ENCODE data around the gene XPR1. TPM values are rescaled to one million over a fixed set of nuclear protein-coding genes. Genes with fewer than 3 reads are reported as not detected.

The XPR1 gene
- total and polyA plus RNA-seq, 10 of the 15 experiments (the other 5 are each of a cell fraction or from before 2014, with no cell fraction given) = 1.1 to 33.9 (median 11.3) TPM

GRCh38 chr1:180779584-180779983, 147.8 kb downstream of the XPR1 start:
- no peak for ATAC-seq
- ChIA-PET CTCF (interaction anchor here (1.0 to 2.3 kb wide), 2 partner anchors 77 to 144 kb away, joined by 5 to 10 read pairs; no protein-coding TSS in a partner anchor), RAD21 (ENCODE audit: unreplicated experiment) (no interaction called here), SMC1A (ENCODE audit: uncharacterized antibody, unreplicated experiment) (interaction anchor here (1.0 kb wide), 1 partner anchor 16 kb away, joined by 3 read pairs; no protein-coding TSS in a partner anchor), POLR2A (no interaction called here)
- Histone ChIP-seq H3K9me3 (replicated peaks; ENCODE audit: control insufficient read depth, insufficient read depth, low read length) (no peaks in the 10 kb centered on the region), H3K36me3 (ENCODE audit: control insufficient read depth in 2 of 2, insufficient read depth in 2 of 2, low read length in 1 of 2) (no peaks in the 10 kb centered on the region), H3K4me1 (ENCODE audit: control insufficient read depth, insufficient read depth, low read length) (no peaks in the 10 kb centered on the region), H3K79me2 (ENCODE audit: control insufficient read depth, insufficient read depth, low read length) (no peaks in the 10 kb centered on the region), H3K4me3 (no peak overlapping the region), H3K27me3 (replicated peaks in 1 of 2; ENCODE audit: control insufficient read depth in 2 of 2, insufficient read depth in 2 of 2, low read length in 1 of 2) (no peaks in the 10 kb centered on the region), H4K20me1 (ENCODE audit: control insufficient read depth, insufficient read depth) (no peaks in the 10 kb centered on the region), H2AFZ (ENCODE audit: control insufficient read depth, low read depth, low read length) (no peak overlapping the region), H3K27ac (ENCODE audit: control insufficient read depth, insufficient read depth) (no peak overlapping the region), H3K9ac (ENCODE audit: control insufficient read depth, insufficient read depth, low read length) (no peak overlapping the region), H3K4me2 (ENCODE audit: control insufficient read depth, insufficient read depth) (no peak overlapping the region)
- intact Hi-C loops (cut with micrococcal nuclease; ENCODE audit: unreplicated experiment) = loop anchor here (2.0 to 5.0 kb wide), 3 partner anchors 83 to 247 kb away; partner anchors contain the start of gene XPR1
- WGBS (ENCODE audit: insufficient coverage, insufficient replicate concordance, low lambda C conversion rate, missing lambda C conversion rate) = 75% methylated on average over 3 of the region's 3 CpGs
- no peak for FAIRE-seq
- no TSS peak for BruUV-seq (replicated peaks)
- TF ChIP-seq, protein P1, sequence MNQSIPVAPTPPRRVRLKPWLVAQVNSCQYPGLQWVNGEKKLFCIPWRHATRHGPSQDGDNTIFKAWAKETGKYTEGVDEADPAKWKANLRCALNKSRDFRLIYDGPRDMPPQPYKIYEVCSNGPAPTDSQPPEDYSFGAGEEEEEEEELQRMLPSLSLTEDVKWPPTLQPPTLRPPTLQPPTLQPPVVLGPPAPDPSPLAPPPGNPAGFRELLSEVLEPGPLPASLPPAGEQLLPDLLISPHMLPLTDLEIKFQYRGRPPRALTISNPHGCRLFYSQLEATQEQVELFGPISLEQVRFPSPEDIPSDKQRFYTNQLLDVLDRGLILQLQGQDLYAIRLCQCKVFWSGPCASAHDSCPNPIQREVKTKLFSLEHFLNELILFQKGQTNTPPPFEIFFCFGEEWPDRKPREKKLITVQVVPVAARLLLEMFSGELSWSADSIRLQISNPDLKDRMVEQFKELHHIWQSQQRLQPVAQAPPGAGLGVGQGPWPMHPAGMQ (IDR thresholded peaks at IDR 0.05; ENCODE audit: borderline replicate concordance) = no peak
- in situ Hi-C loops (cut with MboI) = no loop called here
- no peak for DNase-seq (ENCODE audit: low read depth, low spot score)

DNA sequence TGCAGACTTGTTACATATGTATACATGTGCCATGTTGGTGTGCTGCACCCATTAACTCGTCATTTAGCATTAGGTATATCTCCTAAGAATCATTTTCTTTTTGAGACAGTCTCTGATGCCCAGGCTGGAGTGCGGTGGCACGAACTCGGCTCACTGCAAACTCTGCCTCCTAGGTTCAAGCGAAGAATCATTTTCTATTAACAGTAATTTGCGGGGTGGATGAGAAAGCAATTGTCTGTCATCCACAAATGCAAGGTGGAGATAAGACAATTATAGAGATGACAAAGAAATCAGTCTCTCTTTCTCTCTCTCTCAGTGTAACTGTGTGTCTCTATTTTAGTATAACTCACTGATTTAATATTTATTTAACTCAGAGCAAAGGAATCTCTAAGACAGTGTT, 149.9 kb downstream of the XPR1 start:
- Histone ChIP-seq H2AFZ (ENCODE audit: control insufficient read depth, low read depth, low read length) (no peak overlapping the region), H3K4me1 (ENCODE audit: control insufficient read depth, insufficient read depth, low read length) (no peaks in the 10 kb centered on the region), H4K20me1 (ENCODE audit: control insufficient read depth, insufficient read depth) (no peaks in the 10 kb centered on the region), H3K9ac (ENCODE audit: control insufficient read depth, insufficient read depth, low read length) (no peak overlapping the region), H3K9me3 (replicated peaks; ENCODE audit: control insufficient read depth, insufficient read depth, low read length) (no peaks in the 10 kb centered on the region), H3K27me3 (replicated peaks in 1 of 2; ENCODE audit: control insufficient read depth in 2 of 2, insufficient read depth in 2 of 2, low read length in 1 of 2) (no peaks in the 10 kb centered on the region), H3K27ac (ENCODE audit: control insufficient read depth, insufficient read depth) (no peak overlapping the region), H3K4me3 (no peak overlapping the region), H3K36me3 (ENCODE audit: control insufficient read depth in 2 of 2, insufficient read depth in 2 of 2, low read length in 1 of 2) (no peaks in the 10 kb centered on the region), H3K4me2 (ENCODE audit: control insufficient read depth, insufficient read depth) (no peak overlapping the region), H3K79me2 (ENCODE audit: control insufficient read depth, insufficient read depth, low read length) (no peaks in the 10 kb centered on the region)
- ATAC-seq (no peak), FAIRE-seq (no peak), DNase-seq (ENCODE audit: low read depth, low spot score) (no peak)
- 98% methylated on average over 6 of the region's 6 CpGs for WGBS (ENCODE audit: insufficient coverage, insufficient replicate concordance, low lambda C conversion rate, missing lambda C conversion rate)
- ChIA-PET POLR2A (no interaction called here), CTCF (no interaction called here), RAD21 (ENCODE audit: unreplicated experiment) (no interaction called here), SMC1A (ENCODE audit: uncharacterized antibody, unreplicated experiment) (no interaction called here)
- BruUV-seq (replicated peaks) = no TSS peak
- intact Hi-C loops (cut with micrococcal nuclease; ENCODE audit: unreplicated experiment) = no loop called here
- in situ Hi-C loops (cut with MboI) = no loop called here
- TF ChIP-seq MXI1 (IDR thresholded peaks at IDR 0.05; ENCODE audit: low read depth, low read length) (no peak), E4F1 (IDR thresholded peaks at IDR 0.05; ENCODE audit: borderline replicate concordance, partially characterized antibody) (no peak), NFIC (IDR thresholded peaks at IDR 0.05; ENCODE audit: low read depth, low read length) (no peak), CREM (IDR thresholded peaks at IDR 0.05; ENCODE audit: low read depth) (no peak), MYC (IDR thresholded peaks at IDR 0.05; ENCODE audit: insufficient read depth, insufficient read length, insufficient replicate concordance, low read length, severe bottlenecking) (no peak), KAT2A (conservative IDR thresholded peaks at IDR 0.05; ENCODE audit: control insufficient read depth, low read depth, low read length) (no peak), FOXM1 (IDR thresholded peaks at IDR 0.05; ENCODE audit: low read depth, low read length) (no peak), SIN3A (IDR thresholded peaks at IDR 0.05; ENCODE audit: low read depth, low read length) (no peak)
- TF ChIP-seq, protein P2, sequence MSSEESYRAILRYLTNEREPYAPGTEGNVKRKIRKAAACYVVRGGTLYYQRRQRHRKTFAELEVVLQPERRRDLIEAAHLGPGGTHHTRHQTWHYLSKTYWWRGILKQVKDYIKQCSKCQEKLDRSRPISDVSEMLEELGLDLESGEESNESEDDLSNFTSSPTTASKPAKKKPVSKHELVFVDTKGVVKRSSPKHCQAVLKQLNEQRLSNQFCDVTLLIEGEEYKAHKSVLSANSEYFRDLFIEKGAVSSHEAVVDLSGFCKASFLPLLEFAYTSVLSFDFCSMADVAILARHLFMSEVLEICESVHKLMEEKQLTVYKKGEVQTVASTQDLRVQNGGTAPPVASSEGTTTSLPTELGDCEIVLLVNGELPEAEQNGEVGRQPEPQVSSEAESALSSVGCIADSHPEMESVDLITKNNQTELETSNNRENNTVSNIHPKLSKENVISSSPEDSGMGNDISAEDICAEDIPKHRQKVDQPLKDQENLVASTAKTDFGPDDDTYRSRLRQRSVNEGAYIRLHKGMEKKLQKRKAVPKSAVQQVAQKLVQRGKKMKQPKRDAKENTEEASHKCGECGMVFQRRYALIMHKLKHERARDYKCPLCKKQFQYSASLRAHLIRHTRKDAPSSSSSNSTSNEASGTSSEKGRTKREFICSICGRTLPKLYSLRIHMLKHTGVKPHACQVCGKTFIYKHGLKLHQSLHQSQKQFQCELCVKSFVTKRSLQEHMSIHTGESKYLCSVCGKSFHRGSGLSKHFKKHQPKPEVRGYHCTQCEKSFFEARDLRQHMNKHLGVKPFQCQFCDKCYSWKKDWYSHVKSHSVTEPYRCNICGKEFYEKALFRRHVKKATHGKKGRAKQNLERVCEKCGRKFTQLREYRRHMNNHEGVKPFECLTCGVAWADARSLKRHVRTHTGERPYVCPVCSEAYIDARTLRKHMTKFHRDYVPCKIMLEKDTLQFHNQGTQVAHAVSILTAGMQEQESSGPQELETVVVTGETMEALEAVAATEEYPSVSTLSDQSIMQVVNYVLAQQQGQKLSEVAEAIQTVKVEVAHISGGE (CRISPR knock-in tag; IDR thresholded peaks at IDR 0.05) = no peak
